Endodermal cell (in vitro differentiated cells): ENCODE data around the gene NUCKS1. TPM values are rescaled to one million over a fixed set of nuclear protein-coding genes. Genes with fewer than 3 reads are reported as not detected.
A peak's percentile ranks its signal among the peaks of the same experiment; 100 is the strongest.

Experiments used
- DNase-seq: peaks from one replicate; pipeline ENCODE4 v3.0.0-alpha.2; 2017
- H3K27ac ChIP-seq: 2 replicates; pipeline ENCODE4 v1.5.1; 2013; ENCODE audit warnings: mild to moderate bottlenecking, low read depth, low read length, moderate library complexity
- H3K27me3 ChIP-seq: 2 replicates; pipeline ENCODE4 v1.6.1; 2013; ENCODE audit warnings: mild to moderate bottlenecking, low read length, moderate library complexity; ENCODE audit not compliant: insufficient read depth, control insufficient read depth, poor library complexity, severe bottlenecking
- H3K36me3 ChIP-seq: 2 replicates; pipeline ENCODE4 v1.7.0; 2013; ENCODE audit warnings: mild to moderate bottlenecking, low read length, moderate library complexity; ENCODE audit not compliant: control insufficient read depth, insufficient read depth
- H3K4me1 ChIP-seq: one replicate; pipeline ENCODE4 v1.7.0; 2013; ENCODE audit warnings: low read length; ENCODE audit not compliant: control insufficient read depth, insufficient read depth
- H3K4me3 ChIP-seq: 2 replicates; pipeline ENCODE4 v1.5.1; 2013; ENCODE audit warnings: mild to moderate bottlenecking, low read length, moderate library complexity
- H3K9ac ChIP-seq: 2 replicates; pipeline ENCODE4 v1.6.1; 2013; ENCODE audit warnings: mild to moderate bottlenecking, low read length, moderate library complexity; ENCODE audit not compliant: poor library complexity, severe bottlenecking; ENCODE audit errors: extremely low read depth
- H3K9me3 ChIP-seq: 2 replicates; pipeline ENCODE4 v1.6.1; 2013; ENCODE audit warnings: mild to moderate bottlenecking, low read length, moderate library complexity; ENCODE audit not compliant: control insufficient read depth
- H3K27ac Mint-ChIP-seq: 2 replicates; pipeline ENCODE4 v1.8.0; 2020; ENCODE audit warnings: mixed read lengths
- H3K27me3 Mint-ChIP-seq: 2 replicates; pipeline ENCODE4 v1.8.0; 2021; ENCODE audit warnings: mild to moderate bottlenecking, mixed read lengths; ENCODE audit not compliant: insufficient read depth
- H3K36me3 Mint-ChIP-seq: 2 replicates; pipeline ENCODE4 v1.8.0; 2020; ENCODE audit warnings: low read depth, mixed read lengths
- H3K4me1 Mint-ChIP-seq: 2 replicates; pipeline ENCODE4 v1.8.0; 2020; ENCODE audit warnings: mixed read lengths
- H3K4me3 Mint-ChIP-seq: 2 replicates; pipeline ENCODE4 v1.8.0; 2020; ENCODE audit warnings: mild to moderate bottlenecking, moderate library complexity, mixed read lengths
- H3K9me3 Mint-ChIP-seq: 2 replicates; pipeline ENCODE4 v1.8.0; 2020; ENCODE audit warnings: mild to moderate bottlenecking, mixed read lengths
- CTCF ChIP-seq: fragments of 200-600 bp; sonication (generic); conservative IDR thresholded peaks from 2 replicates; pipeline ENCODE4 v1.5.0; 2021; ENCODE audit warnings: antibody characterized with exemption, mild to moderate bottlenecking
- WGBS, 2 experiments: methylation state at CpG; one replicate each; pipeline versions ENCODE4 v1.1.5 to v1.1.7; 2013; ENCODE audit warnings: missing lambda C conversion rate in 2 of 2, mixed read lengths in 1 of 2; ENCODE audit not compliant: insufficient coverage in 1 of 2, insufficient read length in 1 of 2; 5-methylcytosine and 5-hydroxymethylcytosine counted together
- total RNA-seq, 2 donors: library from RNA; stranded (reverse); fragmentation: NEBNext Ultra II Directional in 1 of 2; extraction: Animal tissue kit (Norgen Biotek cat#: 25700) in 1 of 2; gene quantifications; 2 replicates in 1 of 2; 3 replicates in 1 of 2; pipeline ENCODE4 v1.2.1, GENCODE V29; 2021

Gene NUCKS1
- total RNA-seq, 2 donors from 2014 or later = 380 to 532 TPM

GRCh38 chr1:205670150-205670446 lies 79.9 kb downstream of the NUCKS1 start:
- Histone ChIP-seq H3K4me1 (peaks cover 19% of the 10 kb centered on the region), H3K9me3 (no peaks in the 10 kb centered on the region), H3K9ac (peak overlapping the region; percentile 56), H3K4me3 (peak overlapping the region; percentile 70), H3K36me3 (no peaks in the 10 kb centered on the region), H3K27me3 (no peaks in the 10 kb centered on the region), H3K27ac (peak overlapping the region; percentile 100)
- H3K9me3 Mint-ChIP-seq = no peaks in the 10 kb centered on the region
- peak overlapping the region; percentile 92 for H3K27ac Mint-ChIP-seq
- no peak for DNase-seq
- H3K4me3 Mint-ChIP-seq = peak overlapping the region; percentile 39
- TF ChIP-seq CTCF = no peak
- no peaks in the 10 kb centered on the region for H3K36me3 Mint-ChIP-seq
- 45 to 53% methylated on average over 5 of the region's 5 CpGs for WGBS, 2 experiments
- peaks cover 66% of the 10 kb centered on the region for H3K4me1 Mint-ChIP-seq
- H3K27me3 Mint-ChIP-seq = peaks cover 6% of the 10 kb centered on the region

GRCh38 chr1:205669341-205670149 lies 80.4 kb downstream of the NUCKS1 start:
- Mint-ChIP-seq H3K36me3 (no peaks in the 10 kb centered on the region), H3K27me3 (peaks cover 6% of the 10 kb centered on the region), H3K9me3 (no peaks in the 10 kb centered on the region), H3K27ac (peak overlapping the region; percentile 92), H3K4me1 (peaks cover 68% of the 10 kb centered on the region), H3K4me3 (peak overlapping the region; percentile 39)
- TF ChIP-seq CTCF = no peak
- Histone ChIP-seq H3K27ac (peak overlapping the region; percentile 100), H3K36me3 (no peaks in the 10 kb centered on the region), H3K27me3 (no peaks in the 10 kb centered on the region), H3K9me3 (no peaks in the 10 kb centered on the region), H3K9ac (no peak overlapping the region), H3K4me1 (peaks cover 19% of the 10 kb centered on the region), H3K4me3 (peak overlapping the region; percentile 70)
- DNase-seq = peak; percentile 53
- WGBS, 2 experiments = 61 to 63% methylated on average over 3 to 20 of the region's 20 CpGs

GRCh38 chr1:205668951-205669340 lies 81.0 kb downstream of the NUCKS1 start:
- Histone ChIP-seq H3K4me1 (peaks cover 19% of the 10 kb centered on the region), H3K9me3 (no peaks in the 10 kb centered on the region), H3K9ac (no peak overlapping the region), H3K27me3 (no peaks in the 10 kb centered on the region), H3K36me3 (no peaks in the 10 kb centered on the region), H3K27ac (peak overlapping the region; percentile 100), H3K4me3 (no peak overlapping the region)
- Mint-ChIP-seq H3K27ac (no peak overlapping the region), H3K27me3 (peaks cover 6% of the 10 kb centered on the region), H3K36me3 (no peaks in the 10 kb centered on the region), H3K9me3 (no peaks in the 10 kb centered on the region), H3K4me1 (peaks cover 68% of the 10 kb centered on the region), H3K4me3 (no peak overlapping the region)
- WGBS, 2 experiments = 70 to 73% methylated on average over 3 to 5 of the region's 5 CpGs
- DNase-seq = no peak
- peak; percentile 29 for TF ChIP-seq CTCF
